BLaER1 (cell line): ENCODE measurements around the gene CD44.
A peak's percentile ranks its signal among the peaks of the same experiment; 100 is the strongest.

Source experiments
- H3K27ac ChIP-seq: shearing (Covaris generic); formaldehyde crosslinking; 2 replicates; pipeline ENCODE4 v1.8.1; 2022
- H3K27me3 ChIP-seq: shearing (Covaris generic); formaldehyde crosslinking; 2 replicates; pipeline ENCODE4 v1.8.1; 2022
- H3K36me3 ChIP-seq: shearing (Covaris generic); formaldehyde crosslinking; 2 replicates; pipeline ENCODE4 v1.8.1; 2022
- H3K4me1 ChIP-seq: shearing (Covaris generic); formaldehyde crosslinking; 2 replicates; pipeline ENCODE4 v1.8.1; 2022
- H3K4me2 ChIP-seq: shearing (Covaris generic); formaldehyde crosslinking; 2 replicates; pipeline ENCODE4 v1.8.1; 2022
- H3K4me3 ChIP-seq: shearing (Covaris generic); formaldehyde crosslinking; 2 replicates; pipeline ENCODE4 v1.8.1; 2022
- H3K9ac ChIP-seq: shearing (Covaris generic); formaldehyde crosslinking; 2 replicates; pipeline ENCODE4 v1.8.1; 2022
- H3K9me3 ChIP-seq: shearing (Covaris generic); formaldehyde crosslinking; 2 replicates; pipeline ENCODE4 v1.8.1; 2022
- H4K20me1 ChIP-seq: shearing (Covaris generic); formaldehyde crosslinking; 2 replicates; pipeline ENCODE4 v1.8.1; 2022
- Cebpa-rat ChIP-seq: shearing (Covaris generic); IDR thresholded peaks from 2 replicates; pipeline ENCODE4 v1.8.1; 2022

Gene CD44

GRCh38 chr11:35122308-35122707, 16.7 kb upstream of the CD44 start:
- Histone ChIP-seq H3K9ac (no peak overlapping the region), H3K27me3 (no peaks in the 10 kb centered on the region), H3K4me2 (no peak overlapping the region), H4K20me1 (no peaks in the 10 kb centered on the region), H3K27ac (no peak overlapping the region), H3K36me3 (no peaks in the 10 kb centered on the region), H3K9me3 (no peaks in the 10 kb centered on the region), H3K4me3 (no peak overlapping the region), H3K4me1 (peaks cover 21% of the 10 kb centered on the region)
- TF ChIP-seq Cebpa-rat, result no peak

- Histone ChIP-seq H3K27ac (no peak overlapping the region), H3K4me2 (peak overlapping the region; percentile 23), H3K36me3 (no peaks in the 10 kb centered on the region; the same call in 1 of the 2 replicates), H3K9me3 (no peaks in the 10 kb centered on the region), H4K20me1 (no peaks in the 10 kb centered on the region), H3K27me3 (no peaks in the 10 kb centered on the region), H3K9ac (no peak overlapping the region), H3K4me3 (no peak overlapping the region), H3K4me1 (peaks cover 26% of the 10 kb centered on the region)
- TF ChIP-seq Cebpa-rat, result no peak
Measured at GRCh38 chr11:35126000-35126878, 12.7 kb upstream of the CD44 start.

- Histone ChIP-seq H3K27ac (0 out of 2 replicates have a peak overlapping the region, but pooled peaks have one; percentile 31), H3K27me3 (no peaks in the 10 kb centered on the region), H3K4me1 (peaks cover 26% of the 10 kb centered on the region), H3K36me3 (no peaks in the 10 kb centered on the region; the same call in 1 of the 2 replicates), H3K4me2 (peak overlapping the region; percentile 43), H3K9ac (no peak overlapping the region), H4K20me1 (no peaks in the 10 kb centered on the region), H3K4me3 (no peak overlapping the region), H3K9me3 (no peaks in the 10 kb centered on the region)
- no peak for TF ChIP-seq Cebpa-rat
Measured at GRCh38 chr11:35126879-35127581, 11.9 kb upstream of the CD44 start.

- H3K9ac ChIP-seq, result no peak overlapping the region
- peaks cover 20% of the 10 kb centered on the region for H3K4me1 ChIP-seq
- H3K4me2 ChIP-seq, result peak overlapping the region; percentile 43
- H3K4me3 ChIP-seq, result no peak overlapping the region
- 0 out of 2 replicates have a peak overlapping the region, but pooled peaks have one; percentile 31 for H3K27ac ChIP-seq
- no peaks in the 10 kb centered on the region for H3K9me3 ChIP-seq
- no peaks in the 10 kb centered on the region for H3K27me3 ChIP-seq
- H3K36me3 ChIP-seq, result no peaks in the 10 kb centered on the region; the same call in 1 of the 2 replicates
- TF ChIP-seq Cebpa-rat, result no peak
- no peaks in the 10 kb centered on the region for H4K20me1 ChIP-seq
Measured at GRCh38 chr11:35127619-35128018, 11.4 kb upstream of the CD44 start.

GRCh38 chr11:35131094-35131493, 7.9 kb upstream of the CD44 start:
- Histone ChIP-seq H4K20me1 (no peaks in the 10 kb centered on the region), H3K27ac (no peak overlapping the region), H3K9ac (no peak overlapping the region), H3K27me3 (no peaks in the 10 kb centered on the region), H3K4me2 (no peak overlapping the region), H3K36me3 (no peaks in the 10 kb centered on the region; the same call in 1 of the 2 replicates), H3K9me3 (no peaks in the 10 kb centered on the region), H3K4me1 (peaks cover 20% of the 10 kb centered on the region), H3K4me3 (no peak overlapping the region)
- no peak for TF ChIP-seq Cebpa-rat

- no peaks in the 10 kb centered on the region for H4K20me1 ChIP-seq
- H3K27ac ChIP-seq, result no peak overlapping the region
- no peak overlapping the region for H3K4me2 ChIP-seq
- no peak for TF ChIP-seq Cebpa-rat
- no peak overlapping the region for H3K4me3 ChIP-seq
- H3K9me3 ChIP-seq, result no peaks in the 10 kb centered on the region
- peaks cover 14% of the 10 kb centered on the region for H3K4me1 ChIP-seq
- no peak overlapping the region for H3K9ac ChIP-seq
- H3K36me3 ChIP-seq, result no peaks in the 10 kb centered on the region; the same call in 1 of the 2 replicates
- no peaks in the 10 kb centered on the region for H3K27me3 ChIP-seq
Measured at GRCh38 chr11:35131886-35132285, 7.1 kb upstream of the CD44 start.

GRCh38 chr11:35133656-35134055, 5.3 kb upstream of the CD44 start:
- Histone ChIP-seq H3K9ac (no peak overlapping the region), H3K27ac (no peak overlapping the region), H3K9me3 (no peaks in the 10 kb centered on the region), H3K4me1 (peaks cover 21% of the 10 kb centered on the region), H3K36me3 (no peaks in the 10 kb centered on the region; the same call in 1 of the 2 replicates), H3K27me3 (no peaks in the 10 kb centered on the region), H4K20me1 (no peaks in the 10 kb centered on the region), H3K4me3 (no peak overlapping the region), H3K4me2 (no peak overlapping the region)
- TF ChIP-seq Cebpa-rat, result no peak

GRCh38 chr11:35134403-35135148, 4.4 kb upstream of the CD44 start:
- H3K27ac ChIP-seq, result no peak overlapping the region
- no peaks in the 10 kb centered on the region for H3K27me3 ChIP-seq
- H3K4me3 ChIP-seq, result no peak overlapping the region
- no peaks in the 10 kb centered on the region for H4K20me1 ChIP-seq
- H3K4me1 ChIP-seq, result peaks cover 22% of the 10 kb centered on the region
- no peak overlapping the region for H3K9ac ChIP-seq
- no peaks in the 10 kb centered on the region for H3K36me3 ChIP-seq
- no peak for TF ChIP-seq Cebpa-rat
- no peak overlapping the region for H3K4me2 ChIP-seq
- no peaks in the 10 kb centered on the region for H3K9me3 ChIP-seq

GRCh38 chr11:35135222-35135621, 3.7 kb upstream of the CD44 start:
- no peak for TF ChIP-seq Cebpa-rat
- Histone ChIP-seq H3K4me2 (no peak overlapping the region), H3K9me3 (no peaks in the 10 kb centered on the region), H4K20me1 (no peaks in the 10 kb centered on the region), H3K4me3 (no peak overlapping the region), H3K27me3 (no peaks in the 10 kb centered on the region), H3K27ac (no peak overlapping the region), H3K9ac (no peak overlapping the region), H3K36me3 (no peaks in the 10 kb centered on the region), H3K4me1 (peaks cover 25% of the 10 kb centered on the region)
